Astrocyte (in vitro differentiated cells and primary cell): Measurements from ENCODE around the gene CCDC136. TPM values are rescaled to one million over a fixed set of nuclear protein-coding genes. Genes with fewer than 3 reads are reported as not detected.

Experiments used
- DNase-seq: peaks from one replicate; pipeline ENCODE4 v3.0.0-alpha.2; 2010; ENCODE audit warnings: low read depth
- FAIRE-seq: peaks from 2 replicates; lab custom pipeline; 2011; peaks lifted over from hg19 to GRCh38; lab: Jason Lieb, UNC
- H2AFZ ChIP-seq: 2 replicates; pipeline ENCODE4 v1.6.0; 2012; ENCODE audit warnings: low read depth, low read length, inconsistent platforms
- H3K27ac ChIP-seq: 2 replicates; pipeline ENCODE4 v1.5.1; 2011; ENCODE audit warnings: low read depth, low read length, inconsistent platforms
- H3K27me3 ChIP-seq: 2 replicates; pipeline ENCODE4 v1.6.0; 2011; ENCODE audit warnings: low read length, inconsistent platforms; ENCODE audit not compliant: insufficient read depth
- H3K36me3 ChIP-seq: 2 replicates; pipeline ENCODE4 v1.5.1; 2011; ENCODE audit warnings: low read length, inconsistent platforms; ENCODE audit not compliant: insufficient read depth
- H3K4me1 ChIP-seq: 2 replicates; pipeline ENCODE4 v1.5.1; 2011; ENCODE audit warnings: low read length, inconsistent platforms; ENCODE audit not compliant: insufficient read depth
- H3K4me2 ChIP-seq: 2 replicates; pipeline ENCODE4 v1.6.0; 2012; ENCODE audit warnings: low read length, inconsistent platforms
- H3K4me3 ChIP-seq: 2 replicates; pipeline ENCODE4 v1.5.1; 2011; ENCODE audit warnings: low read depth, mild to moderate bottlenecking, low read length, inconsistent platforms; ENCODE audit not compliant: insufficient read depth
- H3K79me2 ChIP-seq: 2 replicates; pipeline ENCODE4 v1.6.0; 2012; ENCODE audit warnings: mild to moderate bottlenecking, low read length, inconsistent platforms; ENCODE audit not compliant: insufficient read depth
- H3K9ac ChIP-seq: 2 replicates; pipeline ENCODE4 v1.6.0; 2012; ENCODE audit warnings: mild to moderate bottlenecking, low read length, inconsistent platforms
- H3K9me3 ChIP-seq: 2 replicates; pipeline ENCODE4 v1.5.1; 2012; ENCODE audit warnings: low read depth, mild to moderate bottlenecking, low read length, inconsistent platforms; ENCODE audit not compliant: insufficient read depth
- H4K20me1 ChIP-seq: 2 replicates; pipeline ENCODE4 v1.6.0; 2012; ENCODE audit warnings: low read length, inconsistent platforms; ENCODE audit not compliant: insufficient read depth
- H3K27ac Mint-ChIP-seq: one replicate; pipeline ENCODE4 v1.8.0; 2021; ENCODE audit warnings: mild to moderate bottlenecking, mixed read lengths; ENCODE audit not compliant: unreplicated experiment
- H3K27me3 Mint-ChIP-seq: one replicate; pipeline ENCODE4 v1.8.0; 2021; ENCODE audit warnings: low read depth, mixed read lengths; ENCODE audit not compliant: unreplicated experiment
- H3K36me3 Mint-ChIP-seq: one replicate; pipeline ENCODE4 v1.8.0; 2021; ENCODE audit warnings: low read depth, mixed read lengths; ENCODE audit not compliant: unreplicated experiment
- H3K4me1 Mint-ChIP-seq: one replicate; pipeline ENCODE4 v1.8.0; 2021; ENCODE audit warnings: low read depth, mixed read lengths; ENCODE audit not compliant: unreplicated experiment
- H3K4me3 Mint-ChIP-seq: one replicate; pipeline ENCODE4 v1.8.0; 2021; ENCODE audit warnings: mild to moderate bottlenecking, moderate library complexity, mixed read lengths; ENCODE audit not compliant: unreplicated experiment
- H3K9me3 Mint-ChIP-seq: one replicate; pipeline ENCODE4 v1.8.0; 2021; ENCODE audit warnings: mild to moderate bottlenecking, mixed read lengths; ENCODE audit not compliant: unreplicated experiment
- CTCF ChIP-seq: IDR thresholded peaks from 2 replicates; pipeline ENCODE4 v1.5.1; 2011; ENCODE audit warnings: low read depth, mild to moderate bottlenecking, inconsistent platforms, low read length, moderate library complexity; ENCODE audit not compliant: insufficient read depth
- EZH2 ChIP-seq: IDR thresholded peaks from 2 replicates; pipeline ENCODE4 v1.6.1; 2012; ENCODE audit warnings: mild to moderate bottlenecking, low read length, inconsistent platforms; ENCODE audit not compliant: insufficient read depth
- total RNA-seq: library from RNA; stranded (reverse); gene quantifications from 2 replicates; pipeline ENCODE4 v1.2.1, GENCODE V29; 2021

Gene CCDC136
- total RNA-seq, 1 donor from 2014 or later, result 14.9 TPM

GRCh38 chr7:128862571-128863432 is 71.0 kb downstream of the CCDC136 start, which contains the start of gene ATP6V1F:
TSS of gene ATP6V1F (plus strand) at chr7:128862856. CDS start at chr7:128862905, 49 bp downstream.
- no peaks in the 10 kb centered on the region for H3K27me3 ChIP-seq
- Mint-ChIP-seq H3K4me3 (peak within 1 kb of the TSS; percentile 99), H3K9me3 (no peaks in the 10 kb centered on the region), H3K27me3 (peaks cover 5% of the 10 kb centered on the region), H3K27ac (peak within 1 kb of the TSS; percentile 89), H3K4me1 (peaks cover 18% of the 10 kb centered on the region), H3K36me3 (peaks cover 20% of the 10 kb centered on the region)
- H3K9ac ChIP-seq, result peak within 1 kb of the TSS; percentile 93
- peaks cover 5% of the 10 kb centered on the region for H3K4me1 ChIP-seq
- peaks cover 6% of the 10 kb centered on the region for H3K36me3 ChIP-seq
- peaks cover 56% of the 10 kb centered on the region for H4K20me1 ChIP-seq
- H2AFZ ChIP-seq, result peak within 1 kb of the TSS; percentile 71
- peaks cover 22% of the 10 kb centered on the region for H3K79me2 ChIP-seq
- H3K4me2 ChIP-seq, result peak within 1 kb of the TSS; percentile 90
- FAIRE-seq (peak; percentile 20), DNase-seq (peak; percentile 91)
- H3K9me3 ChIP-seq, result no peaks in the 10 kb centered on the region
- TF ChIP-seq CTCF (no peak), EZH2 (no peak)
- H3K4me3 ChIP-seq, result peak within 1 kb of the TSS; percentile 83
- H3K27ac ChIP-seq, result peak within 1 kb of the TSS; percentile 82

- peaks cover 5% of the 10 kb centered on the region for H3K27me3 Mint-ChIP-seq
- Histone ChIP-seq H3K4me3 (peak overlapping the region; percentile 83), H3K79me2 (peaks cover 22% of the 10 kb centered on the region), H3K9ac (peak overlapping the region; percentile 93), H4K20me1 (peaks cover 60% of the 10 kb centered on the region), H3K27me3 (peaks cover under 1% of the 10 kb centered on the region), H3K4me1 (peaks cover 5% of the 10 kb centered on the region), H3K36me3 (peaks cover 4% of the 10 kb centered on the region), H3K9me3 (no peaks in the 10 kb centered on the region), H2AFZ (peak overlapping the region; percentile 71), H3K27ac (peak overlapping the region; percentile 82), H3K4me2 (peak overlapping the region; percentile 90)
- H3K9me3 Mint-ChIP-seq, result no peaks in the 10 kb centered on the region
- FAIRE-seq (no peak), DNase-seq (peak; percentile 52)
- peaks cover 20% of the 10 kb centered on the region for H3K36me3 Mint-ChIP-seq
- H3K4me1 Mint-ChIP-seq, result peaks cover 24% of the 10 kb centered on the region
- peak overlapping the region; percentile 99 for H3K4me3 Mint-ChIP-seq
- H3K27ac Mint-ChIP-seq, result peak overlapping the region; percentile 89
- TF ChIP-seq EZH2, result no peak
- peak; percentile 61 for TF ChIP-seq CTCF
These were observed 71.7 kb downstream of the CCDC136 start for GRCh38 chr7:128863433-128863989.
